NCI-H446 treated with DMSO at 0.1 percent for 48 hours (cell line): ENCODE results near the gene PMEPA1.

Experiments
- DNase-seq: peaks from one replicate; lab custom pipeline; 2025; lab: John Stamatoyannopoulos, UW

PMEPA1 gene

DNA sequence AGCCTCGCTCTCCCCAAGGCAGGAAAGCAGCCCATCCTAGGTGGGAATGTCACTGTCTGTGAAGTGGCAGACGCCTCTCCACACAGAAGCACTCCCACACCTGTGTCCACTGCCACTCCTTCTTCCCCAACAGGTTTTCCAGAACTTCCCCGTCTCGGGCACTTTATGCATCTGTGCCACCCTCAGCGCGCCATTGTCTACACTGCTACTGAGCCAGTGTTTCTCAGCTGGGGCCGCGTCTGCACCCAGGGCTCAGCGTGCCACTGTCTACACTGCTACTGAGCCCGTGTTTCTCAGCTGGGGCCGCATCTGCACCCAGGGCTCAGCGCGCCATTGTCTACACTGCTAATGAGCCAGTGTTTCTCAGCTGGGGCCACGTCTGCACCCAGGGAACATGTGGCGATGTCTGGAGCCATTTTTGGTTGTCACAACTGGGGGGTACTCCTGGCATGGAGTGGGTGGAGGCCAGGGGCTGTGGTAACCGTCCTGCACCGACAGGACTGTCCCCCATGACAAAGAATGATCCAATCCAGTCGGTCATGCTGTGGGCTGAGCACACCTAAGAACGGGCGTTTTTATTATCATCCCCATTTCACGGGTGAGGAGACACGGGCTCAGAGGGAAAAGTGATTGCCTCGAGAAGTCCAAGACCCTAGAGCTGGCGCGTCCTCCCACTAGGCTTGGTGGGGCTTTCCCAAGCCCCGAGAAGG is 47.9 kb downstream of the PMEPA1 start:
- no peak for DNase-seq

DNA sequence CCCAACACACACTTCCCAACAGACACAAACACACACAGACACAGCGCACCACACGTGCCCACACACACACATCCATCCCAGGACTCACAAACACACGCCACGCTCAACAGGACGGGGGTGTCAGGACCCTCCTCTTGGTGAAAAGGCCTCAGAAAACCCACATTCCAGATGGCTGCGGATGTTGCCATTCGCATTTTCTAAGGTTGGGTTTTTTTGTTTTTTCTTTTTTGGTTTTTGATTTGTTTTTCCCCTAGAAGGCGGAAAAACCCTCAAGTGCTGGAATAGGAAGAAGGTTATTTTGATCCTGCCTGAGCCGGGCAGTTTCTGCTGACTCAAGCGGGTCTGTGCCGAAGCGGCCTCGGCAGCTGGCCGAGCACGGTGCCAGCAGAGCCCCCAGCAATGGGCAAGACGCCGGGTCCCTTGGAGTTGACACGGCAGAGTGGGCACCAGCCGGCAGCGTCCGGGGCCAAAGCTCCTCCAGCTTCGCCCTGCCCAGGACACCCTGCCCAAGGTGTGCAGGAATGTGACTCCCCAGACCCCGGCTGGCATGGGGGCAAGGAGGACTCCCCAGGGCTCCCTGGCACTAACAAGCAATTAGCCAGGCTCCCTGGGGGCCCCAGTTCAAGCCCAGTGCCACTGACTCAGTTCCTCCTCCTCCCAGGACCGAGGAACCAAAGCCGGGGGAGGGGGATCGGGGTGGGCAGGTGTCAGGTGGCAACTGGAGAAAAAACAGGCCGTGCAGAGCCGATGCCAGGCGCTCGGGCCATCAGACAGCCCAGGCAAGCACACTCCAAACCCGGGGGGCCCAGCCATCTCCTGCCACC is 48.7 kb downstream of the PMEPA1 start:
- DNase-seq = no peak

GRCh38 chr20:57660181-57660921 is 49.5 kb downstream of the PMEPA1 start:
- DNase-seq = no peak

GRCh38 chr20:57659517-57660180 is 50.2 kb downstream of the PMEPA1 start:
- DNase-seq = no peak

GRCh38 chr20:57658833-57659516 is 50.8 kb downstream of the PMEPA1 start:
- DNase-seq = no peak

DNA sequence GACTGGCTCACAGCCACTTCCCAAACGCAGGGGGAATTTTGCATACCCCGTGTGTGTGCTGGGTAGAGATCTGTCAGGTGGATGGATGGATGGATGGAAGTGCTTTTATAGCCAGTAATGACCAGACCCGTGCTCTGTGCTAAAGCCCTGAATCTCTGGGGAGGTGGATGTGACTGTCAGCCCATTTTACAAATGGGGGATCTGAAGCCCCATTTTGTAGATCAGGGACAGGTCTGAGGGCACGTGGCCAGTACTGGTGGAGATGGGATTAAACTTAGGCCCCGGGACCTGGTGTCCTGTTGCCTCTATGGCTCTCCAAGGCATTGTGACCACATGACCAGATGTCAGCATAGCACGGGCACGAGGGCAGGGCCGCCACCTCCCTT is 51.4 kb downstream of the PMEPA1 start:
- no peak for DNase-seq

- no peak for DNase-seq
These were observed 52.0 kb downstream of the PMEPA1 start for GRCh38 chr20:57657535-57658446.

DNA sequence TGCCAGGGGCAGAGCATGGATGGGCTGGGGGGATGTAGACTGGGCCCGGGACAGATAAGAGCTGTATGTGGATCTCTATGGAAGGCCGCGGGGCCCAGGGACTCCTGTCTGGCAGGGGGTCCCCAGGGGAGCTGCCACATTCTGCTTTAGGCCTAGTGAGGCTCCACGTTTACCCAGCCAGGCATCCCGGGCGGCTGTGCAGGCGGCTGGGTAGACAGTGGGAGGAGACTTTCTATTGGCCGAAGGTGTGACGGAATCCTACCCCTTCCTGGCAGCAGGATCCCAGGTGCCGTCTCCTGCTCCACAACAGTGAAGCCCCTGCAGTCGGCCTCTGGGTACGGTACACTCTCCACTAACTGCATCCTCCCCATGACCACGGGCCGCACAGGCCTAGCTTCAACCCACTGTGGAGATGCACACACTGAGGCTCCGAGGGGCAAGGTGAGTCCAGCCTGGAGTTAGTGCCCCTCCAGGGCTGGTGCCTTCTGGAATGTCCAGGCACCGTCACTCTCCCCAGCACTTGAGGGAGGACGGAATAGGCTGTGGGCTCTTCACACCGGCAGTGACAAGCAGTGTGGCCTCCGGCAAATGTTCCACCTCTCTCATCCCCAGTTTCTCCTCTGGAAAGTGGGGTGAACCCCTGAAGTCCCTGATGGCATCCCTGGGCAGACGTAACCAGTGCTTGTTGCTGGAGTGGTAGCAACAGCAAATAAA is 52.8 kb downstream of the PMEPA1 start:
- no peak for DNase-seq

GRCh38 chr20:57656252-57656820 is 53.5 kb downstream of the PMEPA1 start:
- DNase-seq = no peak

GRCh38 chr20:57655809-57656155 is 54.0 kb downstream of the PMEPA1 start:
- no peak for DNase-seq

GRCh38 chr20:57654998-57655808 is 54.6 kb downstream of the PMEPA1 start:
- no peak for DNase-seq

GRCh38 chr20:57654363-57654997 is 55.3 kb downstream of the PMEPA1 start:
- peak; percentile 17 for DNase-seq

- no peak for DNase-seq
These were observed 55.9 kb downstream of the PMEPA1 start for GRCh38 chr20:57653910-57654309.

GRCh38 chr20:57653546-57653900 is 56.3 kb downstream of the PMEPA1 start:
- no peak for DNase-seq

DNA sequence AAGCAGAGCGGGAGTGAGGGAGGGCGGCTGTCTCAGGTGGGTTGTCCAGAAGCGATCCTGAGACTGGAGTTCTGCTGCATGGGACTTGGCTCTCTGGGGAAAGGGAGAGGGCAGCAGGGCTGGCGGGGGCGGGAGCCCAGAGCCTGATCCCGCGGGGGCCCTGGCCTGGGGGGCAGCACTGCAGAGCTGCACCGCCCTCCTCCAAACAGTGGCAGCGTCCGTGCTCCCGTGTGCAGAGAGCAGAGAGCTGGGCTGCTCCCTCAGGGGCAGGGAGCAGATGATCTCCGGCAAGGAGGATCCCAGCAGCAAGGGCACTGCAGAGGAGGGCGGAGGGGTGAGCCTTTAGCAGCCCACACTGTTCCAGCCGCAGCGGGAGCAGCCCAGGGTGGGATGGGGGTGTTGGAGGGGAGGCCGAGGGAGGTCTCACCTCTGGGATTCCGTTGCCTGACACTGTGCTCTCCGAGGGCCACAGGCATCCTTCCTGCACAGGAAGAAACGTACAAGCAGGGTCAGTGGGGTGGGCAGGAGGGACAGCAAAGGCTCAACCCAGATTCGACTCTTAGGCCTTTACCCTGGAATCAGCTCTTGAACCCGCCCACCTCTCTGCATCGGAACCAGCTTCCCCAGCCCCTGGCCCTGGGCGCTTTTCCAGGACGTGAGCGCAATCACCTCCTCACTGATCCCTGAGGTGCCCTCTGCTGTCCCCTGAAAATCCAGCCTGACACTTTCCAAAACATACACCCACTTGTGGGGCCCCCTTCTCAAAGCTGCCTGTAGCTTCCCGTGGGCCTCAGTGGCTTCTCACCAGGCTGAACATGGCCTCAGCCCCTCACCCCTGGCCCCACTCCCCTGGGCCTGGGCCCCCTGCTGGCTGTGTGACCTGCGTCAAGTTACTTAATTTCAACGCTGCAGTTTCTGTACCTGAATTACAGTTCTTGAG is 56.9 kb downstream of the PMEPA1 start:
- DNase-seq = no peak

GRCh38 chr20:57651881-57652605 is 57.8 kb downstream of the PMEPA1 start:
- no peak for DNase-seq
